A673 (cell line): Measurements from ENCODE around the gene MYCN. TPM values are rescaled to one million over a fixed set of nuclear protein-coding genes. Genes with fewer than 3 reads are reported as not detected.
"Not testable (repeated sequence)": the region's sequence is repeated elsewhere in the genome, so short reads cannot be mapped to it uniquely, and the experiment has no call there.

Experiments
- BruUV-seq: library from RNA; stranded (reverse); fragments of 400-500 nt; replicated peaks from 2 replicates; lab custom pipeline; 2021; lab: Mats Ljungman, UMichigan
- CTCF ChIA-PET: fragments of 300-600 bp; sonication (Branson Sonifier 250); formaldehyde crosslinking; loops from one replicate; lab custom pipeline; 2022; ENCODE audit warnings: antibody characterized with exemption; lab: Charles Lee
- POLR2A ChIA-PET: fragments of 300-600 bp; sonication (Branson Sonifier 250); formaldehyde crosslinking; loops from one replicate; lab custom pipeline; 2022; ENCODE audit warnings: antibody characterized with exemption; ENCODE audit not compliant: low non-redundant PET; lab: Charles Lee
- DNase-seq: peaks from one replicate; pipeline ENCODE4 v3.0.0-alpha.2; 2015; ENCODE audit warnings: low spot score
- H3K27ac ChIP-seq: fragments of 200-600 bp; sonication (generic); 2 replicates; pipeline ENCODE4 v1.5.1; 2016; ENCODE audit warnings: mixed run types, low read depth, mild to moderate bottlenecking, mixed read lengths, antibody characterized with exemption, low read length; ENCODE audit not compliant: poor library complexity, severe bottlenecking
- H3K27me3 ChIP-seq: fragments of 200-600 bp; sonication (generic); replicated peaks from 2 replicates; pipeline ENCODE4 v1.6.1; 2017; ENCODE audit warnings: mixed run types, low read depth, mild to moderate bottlenecking, mixed read lengths, antibody characterized with exemption, low read length; ENCODE audit not compliant: insufficient read depth, poor library complexity
- H3K36me3 ChIP-seq: fragments of 200-600 bp; sonication (generic); 2 replicates; pipeline ENCODE4 v1.6.1; 2016; ENCODE audit warnings: mixed run types, mild to moderate bottlenecking, mixed read lengths, antibody characterized with exemption, low read length; ENCODE audit not compliant: insufficient read depth, poor library complexity, severe bottlenecking
- H3K4me1 ChIP-seq: fragments of 200-600 bp; sonication (generic); 2 replicates; pipeline ENCODE4 v1.6.1; 2017; ENCODE audit warnings: mixed run types, mild to moderate bottlenecking, mixed read lengths, antibody characterized with exemption, low read length; ENCODE audit not compliant: insufficient read depth, poor library complexity, severe bottlenecking
- H3K4me3 ChIP-seq: fragments of 200-600 bp; sonication (generic); 2 replicates; pipeline ENCODE4 v1.5.1; 2016; ENCODE audit warnings: low read depth, mixed run types, mild to moderate bottlenecking, mixed read lengths, low read length; ENCODE audit not compliant: poor library complexity, severe bottlenecking
- H3K9me3 ChIP-seq: fragments of 200-600 bp; sonication (generic); 2 replicates; pipeline ENCODE4 v1.6.1; 2016; ENCODE audit warnings: mixed run types, low read depth, mild to moderate bottlenecking, mixed read lengths, antibody characterized with exemption, low read length; ENCODE audit not compliant: poor library complexity, severe bottlenecking
- CTCF ChIP-seq: fragments of 300-800, 200-600 bp; sonication (generic); conservative IDR thresholded peaks from 2 replicates; pipeline ENCODE4 v1.5.1; 2017; ENCODE audit warnings: low read depth, mild to moderate bottlenecking, antibody characterized with exemption, low read length, moderate library complexity, mixed read lengths
- EZH2 ChIP-seq: fragments of 200-600 bp; sonication (generic); IDR thresholded peaks from 2 replicates; pipeline ENCODE4 v1.6.1; 2017; ENCODE audit warnings: borderline replicate concordance, low read depth, mild to moderate bottlenecking, mixed read lengths, antibody characterized with exemption, low read length; ENCODE audit not compliant: poor library complexity, severe bottlenecking
- intact Hi-C: fragments of 100-400 bp; cut with micrococcal nuclease; formaldehyde crosslinking; loops from one replicate; pipeline ENCODE4 v1.10.0; 2022; ENCODE audit not compliant: unreplicated experiment
- total RNA-seq: library from RNA; stranded (reverse); gene quantifications from 2 replicates; pipeline ENCODE4 v1.2.3, GENCODE V29; 2021

The MYCN gene
- total RNA-seq, 1 experiment from 2014 or later: 2.8 TPM

- intact Hi-C loops: not testable (repeated sequence)
These were observed 23.0 kb downstream of the MYCN start for GRCh38 chr2:15963109-15963976.

GRCh38 chr2:15963977-15964670 is 23.8 kb downstream of the MYCN start:
- Histone ChIP-seq H3K4me3 (no peak overlapping the region), H3K4me1 (peaks cover 9% of the 10 kb centered on the region), H3K36me3 (no peaks in the 10 kb centered on the region), H3K9me3 (no peaks in the 10 kb centered on the region), H3K27ac (no peak overlapping the region), H3K27me3 (no peaks in the 10 kb centered on the region)
- ChIA-PET POLR2A (interaction anchor here (0.7 kb wide), 1 partner anchor 113 kb away, joined by 3 read pairs; no protein-coding TSS in a partner anchor), CTCF (no interaction called here)
- TF ChIP-seq EZH2 (no peak), CTCF (no peak)
- BruUV-seq: no TSS peak
- intact Hi-C loops: no loop called here
- DNase-seq: no peak

More at GRCh38 chr2:15963109-15963976, 23.0 kb downstream of the MYCN start:
- BruUV-seq, DNase-seq, H3K27ac ChIP-seq, H3K4me1 ChIP-seq, H3K27me3 ChIP-seq, H3K9me3 ChIP-seq, H3K4me3 ChIP-seq, POLR2A ChIA-PET, CTCF ChIA-PET, H3K36me3 ChIP-seq: not testable (repeated sequence)

- ChIA-PET CTCF (no interaction called here), POLR2A (interaction anchor here (0.7 kb wide), 1 partner anchor 112 kb away, joined by 3 read pairs; no protein-coding TSS in a partner anchor)
These were observed 24.7 kb downstream of the MYCN start for GRCh38 chr2:15964936-15965563.

More at GRCh38 chr2:15964936-15965563, 24.7 kb downstream of the MYCN start:
- H3K4me3 ChIP-seq: no peak overlapping the region
- no peaks in the 10 kb centered on the region for H3K36me3 ChIP-seq
- H3K9me3 ChIP-seq: no peaks in the 10 kb centered on the region
- H3K27ac ChIP-seq: no peak overlapping the region
- intact Hi-C loops: no loop called here
- no TSS peak for BruUV-seq
- no peak for DNase-seq
- H3K27me3 ChIP-seq: no peaks in the 10 kb centered on the region
- peaks cover 9% of the 10 kb centered on the region for H3K4me1 ChIP-seq
- TF ChIP-seq EZH2 (no peak), CTCF (no peak)
